Lower leg skin (tissue), 3 donors: ENCODE results near the gene SIRT5.

Source experiments
- CTCF ChIP-seq, 3 donors: fragments of 450-650 bp; IDR thresholded peaks; one replicate each; pipeline ENCODE4 v1.5.1; 2016; ENCODE audit warnings: antibody characterized with exemption in 3 of 3, mild to moderate bottlenecking in 3 of 3, moderate library complexity in 2 of 3
- POLR2A ChIP-seq, 2 donors: fragments of 450-650 bp; IDR thresholded peaks; one replicate each; pipeline ENCODE4 v1.6.1; 2016 to 2017; ENCODE audit warnings: antibody characterized with exemption in 2 of 2, mild to moderate bottlenecking in 1 of 2, moderate library complexity in 1 of 2

DNA sequence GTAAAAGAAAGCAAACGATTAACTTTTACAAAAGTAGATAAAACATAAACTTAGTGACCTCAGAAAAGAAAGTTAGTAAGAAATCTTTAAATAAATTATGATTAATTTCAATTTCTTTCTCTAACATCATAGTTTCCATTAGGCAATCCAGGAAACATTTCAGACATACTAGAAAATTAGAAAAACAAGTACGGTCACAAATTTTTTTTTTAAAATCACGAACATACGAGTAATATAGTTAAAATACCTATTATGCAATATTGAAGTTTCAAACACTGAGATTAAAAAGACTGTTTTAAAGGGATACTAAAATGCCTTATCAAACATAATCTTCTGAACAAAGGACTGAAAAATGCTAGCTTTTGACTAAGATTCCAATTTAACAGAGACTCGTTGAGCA, 66.9 kb downstream of the SIRT5 start:
- TF ChIP-seq CTCF (IDR thresholded peaks at IDR 0.05): no peak
- TF ChIP-seq POLR2A (IDR thresholded peaks at IDR 0.05): no peak
